Stromal cell of bone marrow (primary cell): ENCODE data around the gene CADM2.

Experiments
- DNase-seq: peaks from one replicate; pipeline ENCODE4 v3.0.0-alpha.2; 2012; ENCODE audit warnings: low read depth

CADM2 gene

GRCh38 chr3:85189731-85190130 is 230.9 kb downstream of the CADM2 start:
- DNase-seq = no peak

GRCh38 chr3:85193565-85193964 is 234.8 kb downstream of the CADM2 start:
- DNase-seq = no peak

GRCh38 chr3:85208650-85209049 is 249.9 kb downstream of the CADM2 start:
- no peak for DNase-seq

- no peak for DNase-seq
These were observed 251.8 kb downstream of the CADM2 start for GRCh38 chr3:85210540-85210939.

GRCh38 chr3:85228966-85229365 is 270.2 kb downstream of the CADM2 start:
- DNase-seq = no peak

GRCh38 chr3:85244091-85244490 is 285.3 kb downstream of the CADM2 start:
- no peak for DNase-seq

GRCh38 chr3:85244519-85244918 is 285.7 kb downstream of the CADM2 start:
- no peak for DNase-seq

GRCh38 chr3:85251766-85252165 is 293.0 kb downstream of the CADM2 start:
- DNase-seq = no peak

- no peak for DNase-seq
These were observed 293.9 kb downstream of the CADM2 start for GRCh38 chr3:85252686-85253085.

GRCh38 chr3:85254738-85255137 is 295.9 kb downstream of the CADM2 start:
- DNase-seq = peak; percentile 11

GRCh38 chr3:85255949-85256348 is 297.2 kb downstream of the CADM2 start:
- no peak for DNase-seq

- DNase-seq = no peak
These were observed 299.5 kb downstream of the CADM2 start for GRCh38 chr3:85258326-85258725.

- DNase-seq = no peak
These were observed 300.0 kb downstream of the CADM2 start for GRCh38 chr3:85258819-85259218.

- DNase-seq = no peak
These were observed 301.0 kb downstream of the CADM2 start for GRCh38 chr3:85259748-85260147.

- no peak for DNase-seq
These were observed 305.6 kb downstream of the CADM2 start for GRCh38 chr3:85264381-85264780.

GRCh38 chr3:85270488-85270887 is 311.7 kb downstream of the CADM2 start:
- no peak for DNase-seq

- DNase-seq = no peak
These were observed 313.1 kb downstream of the CADM2 start for GRCh38 chr3:85271911-85272310.

GRCh38 chr3:85288257-85288656 is 329.5 kb downstream of the CADM2 start:
- DNase-seq = no peak

- DNase-seq = no peak
These were observed 338.5 kb downstream of the CADM2 start for GRCh38 chr3:85297291-85297690.

GRCh38 chr3:85298032-85298431 is 339.2 kb downstream of the CADM2 start:
- no peak for DNase-seq

- no peak for DNase-seq
These were observed 344.4 kb downstream of the CADM2 start for GRCh38 chr3:85303156-85303555.

GRCh38 chr3:85304360-85304964 is 345.7 kb downstream of the CADM2 start:
- DNase-seq = no peak

- DNase-seq = no peak
These were observed 353.5 kb downstream of the CADM2 start for GRCh38 chr3:85312331-85312730.

- DNase-seq = no peak
These were observed 354.6 kb downstream of the CADM2 start for GRCh38 chr3:85313380-85313779.

GRCh38 chr3:85316252-85316651 is 357.5 kb downstream of the CADM2 start:
- DNase-seq = no peak
